ENCODE data around the gene RELCH.

Gene RELCH

DNA sequence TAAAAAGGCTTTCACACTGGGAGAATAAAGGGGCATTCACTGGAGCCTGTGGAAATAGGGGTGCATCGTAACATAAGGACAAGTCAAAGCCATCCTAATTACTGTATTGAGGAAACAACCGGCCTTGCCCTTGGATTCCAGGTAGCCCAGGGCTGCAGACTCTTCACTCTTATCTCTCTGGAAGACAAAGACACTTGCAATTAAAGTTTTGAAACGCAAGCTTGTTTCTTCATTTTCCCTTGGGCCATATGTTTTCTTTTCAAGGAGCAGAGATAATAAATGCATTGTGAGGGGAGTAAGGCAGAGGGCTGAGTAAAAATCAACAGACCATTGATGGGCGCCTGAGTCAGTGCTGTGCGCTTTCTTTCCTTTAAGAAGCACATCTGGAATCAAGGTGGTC is 149.6 kb downstream of the RELCH start:
- Mint-ChIP-seq H3K4me1 (peaks cover 27% of the 10 kb centered on the region), H3K27ac (no peak overlapping the region), H3K9me3 (no peaks in the 10 kb centered on the region), H3K36me3 (ENCODE audit: low read depth) (no peaks in the 10 kb centered on the region), H3K4me3 (no peak overlapping the region), H3K27me3 (ENCODE audit: low read depth, poor library complexity) (peaks cover 13% of the 10 kb centered on the region)
- TF ChIP-seq, protein P1, sequence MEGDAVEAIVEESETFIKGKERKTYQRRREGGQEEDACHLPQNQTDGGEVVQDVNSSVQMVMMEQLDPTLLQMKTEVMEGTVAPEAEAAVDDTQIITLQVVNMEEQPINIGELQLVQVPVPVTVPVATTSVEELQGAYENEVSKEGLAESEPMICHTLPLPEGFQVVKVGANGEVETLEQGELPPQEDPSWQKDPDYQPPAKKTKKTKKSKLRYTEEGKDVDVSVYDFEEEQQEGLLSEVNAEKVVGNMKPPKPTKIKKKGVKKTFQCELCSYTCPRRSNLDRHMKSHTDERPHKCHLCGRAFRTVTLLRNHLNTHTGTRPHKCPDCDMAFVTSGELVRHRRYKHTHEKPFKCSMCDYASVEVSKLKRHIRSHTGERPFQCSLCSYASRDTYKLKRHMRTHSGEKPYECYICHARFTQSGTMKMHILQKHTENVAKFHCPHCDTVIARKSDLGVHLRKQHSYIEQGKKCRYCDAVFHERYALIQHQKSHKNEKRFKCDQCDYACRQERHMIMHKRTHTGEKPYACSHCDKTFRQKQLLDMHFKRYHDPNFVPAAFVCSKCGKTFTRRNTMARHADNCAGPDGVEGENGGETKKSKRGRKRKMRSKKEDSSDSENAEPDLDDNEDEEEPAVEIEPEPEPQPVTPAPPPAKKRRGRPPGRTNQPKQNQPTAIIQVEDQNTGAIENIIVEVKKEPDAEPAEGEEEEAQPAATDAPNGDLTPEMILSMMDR (IDR thresholded peaks at IDR 0.05) = no peak
- no peak for DNase-seq

DNA sequence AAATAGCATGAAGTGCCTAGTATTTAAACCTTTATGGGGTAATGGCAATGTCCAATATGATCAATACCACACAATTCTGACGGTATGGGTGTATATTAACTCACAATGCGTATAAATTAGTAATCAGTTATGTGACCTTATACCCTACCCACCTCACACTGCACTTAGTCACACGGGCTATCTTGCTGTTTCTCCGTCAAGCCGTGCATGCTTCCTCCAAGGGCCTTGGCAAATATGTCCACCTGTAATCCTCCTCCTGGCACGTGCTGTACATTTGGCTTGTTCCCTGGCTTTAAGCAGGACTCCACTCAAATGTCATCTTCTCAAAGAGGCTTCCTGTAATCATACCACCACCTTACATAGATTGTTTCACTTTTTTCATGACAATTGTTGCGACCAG is 150.3 kb downstream of the RELCH start:
- TF ChIP-seq, protein P1 (IDR thresholded peaks at IDR 0.05) = no peak
- Mint-ChIP-seq H3K27ac (no peak overlapping the region), H3K27me3 (ENCODE audit: low read depth, poor library complexity) (peaks cover 10% of the 10 kb centered on the region), H3K4me3 (no peak overlapping the region), H3K36me3 (ENCODE audit: low read depth) (no peaks in the 10 kb centered on the region), H3K9me3 (no peaks in the 10 kb centered on the region), H3K4me1 (peaks cover 24% of the 10 kb centered on the region)
- no peak for DNase-seq

DNA sequence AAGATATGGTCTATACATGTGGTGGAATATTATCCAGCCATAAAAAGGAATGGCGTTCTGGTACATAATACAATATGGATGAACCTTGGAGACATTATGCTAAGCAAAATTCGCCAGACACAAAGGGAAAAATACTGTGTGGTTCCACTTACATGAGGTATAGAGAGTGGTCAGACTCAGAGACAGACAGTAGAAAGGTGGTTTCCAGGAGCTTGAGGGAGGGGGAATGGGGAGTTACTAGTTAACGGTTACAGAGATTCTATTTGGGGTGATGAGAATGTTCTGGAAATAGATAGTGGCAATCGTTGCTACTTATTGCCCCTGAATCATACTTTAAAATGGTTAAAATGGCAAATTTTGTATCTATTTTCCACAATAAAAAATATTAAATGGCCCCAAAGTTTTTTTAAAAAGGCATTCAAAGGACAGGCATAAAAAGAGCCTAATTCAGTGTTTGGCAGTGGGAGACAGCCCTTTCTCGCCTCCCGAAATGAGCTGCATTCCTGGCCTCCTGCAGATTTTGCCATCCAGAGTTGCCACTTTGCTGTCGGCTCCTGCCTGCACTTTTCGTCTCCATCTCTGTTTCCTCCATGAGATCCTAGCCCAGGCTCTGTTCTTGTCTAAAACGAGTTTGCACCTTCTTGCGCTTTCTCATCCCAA is 151.5 kb downstream of the RELCH start:
- TF ChIP-seq, protein P1 (IDR thresholded peaks at IDR 0.05) = no peak
- no peaks in the 10 kb centered on the region for H3K9me3 Mint-ChIP-seq
- H3K4me3 Mint-ChIP-seq = no peak overlapping the region
- no peak overlapping the region for H3K27ac Mint-ChIP-seq
- H3K4me1 Mint-ChIP-seq = peaks cover 36% of the 10 kb centered on the region
- DNase-seq = no peak
- H3K36me3 Mint-ChIP-seq (ENCODE audit: low read depth) = no peaks in the 10 kb centered on the region
- H3K27me3 Mint-ChIP-seq (ENCODE audit: low read depth, poor library complexity) = peaks cover 10% of the 10 kb centered on the region

DNA sequence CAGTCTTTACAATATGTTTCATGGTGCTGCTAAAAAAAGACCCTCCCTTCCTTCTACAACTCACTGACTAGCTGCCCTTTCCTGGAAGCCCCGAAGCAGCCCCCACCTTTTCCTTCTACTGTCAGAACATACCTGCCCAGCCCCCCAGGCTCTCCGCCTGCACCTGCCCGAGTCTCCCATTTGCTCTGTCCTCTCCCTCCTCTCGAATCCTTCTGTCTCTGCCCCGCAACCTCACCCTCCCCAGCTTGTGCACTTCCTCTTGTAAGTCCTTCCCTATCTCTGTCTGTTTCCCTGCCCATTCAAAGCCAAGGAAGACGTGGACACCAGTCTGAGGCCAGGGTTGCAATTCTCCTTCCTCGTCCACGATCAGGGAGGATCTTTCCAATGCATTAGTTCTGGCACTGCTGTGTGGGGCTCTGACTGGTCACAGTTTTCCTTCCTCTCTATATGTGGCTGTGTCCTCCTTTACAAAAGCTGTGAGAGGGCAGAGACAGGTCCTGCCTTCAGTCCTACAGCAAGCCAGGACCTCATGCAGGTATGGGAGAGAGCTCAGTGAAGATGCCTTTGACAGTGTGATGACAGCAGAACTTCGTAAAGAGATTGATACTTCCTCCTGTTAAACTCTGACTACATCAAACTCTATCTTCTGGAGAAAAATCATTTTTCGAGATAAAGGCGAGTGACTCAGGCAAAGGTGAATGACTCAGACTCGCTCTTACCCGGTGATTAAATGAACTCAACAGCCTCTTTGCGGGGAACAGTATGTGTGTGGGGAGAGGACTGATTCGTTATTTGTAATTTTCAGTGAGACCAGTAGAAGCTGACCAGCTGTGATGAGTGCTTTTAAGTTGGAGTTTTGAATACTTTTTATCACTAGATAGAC is 152.3 kb downstream of the RELCH start:
- Mint-ChIP-seq H3K27me3 (ENCODE audit: low read depth, poor library complexity) (peaks cover 10% of the 10 kb centered on the region), H3K9me3 (no peaks in the 10 kb centered on the region), H3K4me3 (no peak overlapping the region), H3K36me3 (ENCODE audit: low read depth) (no peaks in the 10 kb centered on the region), H3K4me1 (peaks cover 44% of the 10 kb centered on the region), H3K27ac (peak overlapping the region; percentile 17)
- TF ChIP-seq, protein P1 (IDR thresholded peaks at IDR 0.05) = no peak
- DNase-seq = no peak

DNA sequence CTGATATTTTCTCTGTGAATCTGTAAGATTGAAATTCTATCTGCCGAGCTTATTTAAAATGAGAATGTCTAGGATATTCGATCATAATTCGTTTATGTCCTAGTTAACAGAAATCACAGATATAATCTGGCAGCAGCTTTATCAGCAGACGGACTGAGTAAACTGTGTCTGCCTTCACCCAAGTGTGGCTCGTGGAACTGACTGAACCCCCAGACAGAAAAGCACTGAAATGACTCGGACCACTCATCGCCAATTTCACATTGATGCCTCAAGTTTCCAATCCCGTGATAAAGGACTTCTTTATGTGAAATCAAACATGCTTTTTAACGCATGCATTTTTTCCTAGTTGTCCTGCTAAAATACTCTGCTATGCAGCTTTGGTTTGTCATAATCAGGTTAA is 153.9 kb downstream of the RELCH start:
- TF ChIP-seq, protein P1 (IDR thresholded peaks at IDR 0.05) = no peak
- Mint-ChIP-seq H3K36me3 (ENCODE audit: low read depth) (no peaks in the 10 kb centered on the region), H3K4me3 (no peak overlapping the region), H3K27me3 (ENCODE audit: low read depth, poor library complexity) (peaks cover 10% of the 10 kb centered on the region), H3K27ac (no peak overlapping the region), H3K9me3 (no peaks in the 10 kb centered on the region), H3K4me1 (peaks cover 54% of the 10 kb centered on the region)
- no peak for DNase-seq
